Ishikawa (cell line): Measurements from ENCODE around the gene DAB2IP.

Experiments used
- CEBPB ChIP-seq: IDR thresholded peaks from 2 replicates; pipeline ENCODE4 v1.6.1; 2012
- CREB1 ChIP-seq: IDR thresholded peaks from 2 replicates; pipeline ENCODE4 v1.6.1; 2012; ENCODE audit warnings: low read depth
- EGR1 ChIP-seq: IDR thresholded peaks from 2 replicates; pipeline ENCODE4 v1.6.1; 2012
- EP300 ChIP-seq: IDR thresholded peaks from 2 replicates; pipeline ENCODE4 v1.6.1; 2012; ENCODE audit warnings: borderline replicate concordance
- FOXM1 ChIP-seq: IDR thresholded peaks from 2 replicates; pipeline ENCODE4 v1.6.1; 2012; ENCODE audit warnings: low read depth, borderline replicate concordance
- MAX ChIP-seq: IDR thresholded peaks from 2 replicates; pipeline ENCODE4 v1.6.1; 2012
- NFIC ChIP-seq: IDR thresholded peaks from 2 replicates; pipeline ENCODE4 v1.6.1; 2012
- RAD21 ChIP-seq: IDR thresholded peaks from 2 replicates; pipeline ENCODE4 v1.6.1; 2012; ENCODE audit warnings: low read depth
- REST ChIP-seq: IDR thresholded peaks from 2 replicates; pipeline ENCODE4 v1.6.1; 2012; ENCODE audit warnings: low read depth, mild to moderate bottlenecking
- TAF1 ChIP-seq: IDR thresholded peaks from 2 replicates; pipeline ENCODE4 v1.6.1; 2012; ENCODE audit warnings: low read depth, mild to moderate bottlenecking
- TCF12 ChIP-seq: IDR thresholded peaks from 2 replicates; pipeline ENCODE4 v1.6.1; 2012; ENCODE audit warnings: low read depth
- TEAD4 ChIP-seq: IDR thresholded peaks from 2 replicates; pipeline ENCODE4 v1.6.1; 2012
- YY1 ChIP-seq: IDR thresholded peaks from 2 replicates; pipeline ENCODE4 v1.6.1; 2012; ENCODE audit warnings: low read depth
- ZBTB7A ChIP-seq: IDR thresholded peaks from 2 replicates; pipeline ENCODE4 v1.6.1; 2012; ENCODE audit warnings: low read depth
- TF ChIP-seq, protein P1 (sequence below): IDR thresholded peaks from 2 replicates; pipeline ENCODE4 v1.6.1; 2012

Gene DAB2IP

GRCh38 chr9:121773286-121773953 lies 122.0 kb downstream of the DAB2IP start:
- TF ChIP-seq EGR1 (no peak), CEBPB (no peak), YY1 (no peak), FOXM1 (no peak), NFIC (no peak), MAX (no peak), ZBTB7A (no peak), TAF1 (no peak)
- TF ChIP-seq, protein P1, sequence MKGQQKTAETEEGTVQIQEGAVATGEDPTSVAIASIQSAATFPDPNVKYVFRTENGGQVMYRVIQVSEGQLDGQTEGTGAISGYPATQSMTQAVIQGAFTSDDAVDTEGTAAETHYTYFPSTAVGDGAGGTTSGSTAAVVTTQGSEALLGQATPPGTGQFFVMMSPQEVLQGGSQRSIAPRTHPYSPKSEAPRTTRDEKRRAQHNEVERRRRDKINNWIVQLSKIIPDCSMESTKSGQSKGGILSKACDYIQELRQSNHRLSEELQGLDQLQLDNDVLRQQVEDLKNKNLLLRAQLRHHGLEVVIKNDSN, result no peak

GRCh38 chr9:121773954-121774714 lies 122.7 kb downstream of the DAB2IP start:
- no peak for TF ChIP-seq YY1

DNA sequence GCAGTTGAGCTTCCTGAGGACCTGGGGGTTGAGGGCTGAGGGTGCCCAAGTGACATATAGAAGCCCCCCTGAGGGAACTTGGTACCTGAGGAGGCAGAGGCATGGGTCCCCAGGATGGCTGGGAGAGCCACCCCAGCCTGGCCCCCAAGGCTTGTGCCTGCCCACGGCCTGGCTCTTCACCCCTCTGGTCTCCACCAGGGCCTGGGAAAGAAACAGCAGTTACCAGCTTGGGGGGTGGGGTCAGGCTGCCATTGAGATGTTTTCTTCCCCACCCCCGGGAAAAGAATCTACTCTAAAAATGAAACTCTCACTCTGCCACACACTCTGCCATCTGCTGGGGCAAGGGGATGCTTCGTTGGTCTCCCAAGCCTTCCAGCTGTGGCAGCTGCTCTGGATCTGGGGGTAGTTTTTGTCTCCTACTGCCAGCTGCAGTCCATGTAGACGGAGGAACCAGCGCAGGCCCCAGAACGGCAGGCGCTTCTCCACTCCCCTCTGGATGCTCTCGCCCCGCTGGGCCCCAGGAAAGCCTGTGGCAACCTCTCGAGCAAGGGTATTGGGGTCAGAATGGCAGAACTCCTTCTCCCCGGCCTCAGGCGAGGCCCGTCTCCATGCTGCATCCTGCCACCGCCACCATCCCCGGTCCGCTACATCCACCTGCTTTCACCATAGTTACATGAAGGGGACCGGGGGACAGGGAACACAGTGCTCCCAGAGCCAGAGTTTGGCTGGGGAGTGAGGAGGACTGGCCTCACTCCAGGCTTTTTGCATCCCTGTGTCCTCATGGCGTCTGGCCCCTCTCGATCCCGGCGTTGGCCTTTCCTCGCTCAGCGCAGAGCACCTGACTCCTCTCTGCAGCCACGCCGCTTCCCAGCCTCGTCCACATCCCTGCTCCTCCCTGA lies 123.5 kb downstream of the DAB2IP start:
- no peak for TF ChIP-seq EGR1
- TF ChIP-seq FOXM1, result no peak
- no peak for TF ChIP-seq CEBPB
- no peak for TF ChIP-seq MAX
- TF ChIP-seq NFIC, result no peak
- no peak for TF ChIP-seq ZBTB7A
- TF ChIP-seq, protein P1, result no peak
- no peak for TF ChIP-seq TAF1
- TF ChIP-seq TCF12, result no peak
- TF ChIP-seq YY1, result no peak
- TF ChIP-seq REST, result no peak
- TF ChIP-seq RAD21, result no peak
- no peak for TF ChIP-seq EP300
- no peak for TF ChIP-seq CREB1
- TF ChIP-seq TEAD4, result no peak

GRCh38 chr9:121776001-121776738 lies 124.7 kb downstream of the DAB2IP start:
- TF ChIP-seq CREB1 (no peak), FOXM1 (no peak)
- TF ChIP-seq, protein P1, result no peak

DNA sequence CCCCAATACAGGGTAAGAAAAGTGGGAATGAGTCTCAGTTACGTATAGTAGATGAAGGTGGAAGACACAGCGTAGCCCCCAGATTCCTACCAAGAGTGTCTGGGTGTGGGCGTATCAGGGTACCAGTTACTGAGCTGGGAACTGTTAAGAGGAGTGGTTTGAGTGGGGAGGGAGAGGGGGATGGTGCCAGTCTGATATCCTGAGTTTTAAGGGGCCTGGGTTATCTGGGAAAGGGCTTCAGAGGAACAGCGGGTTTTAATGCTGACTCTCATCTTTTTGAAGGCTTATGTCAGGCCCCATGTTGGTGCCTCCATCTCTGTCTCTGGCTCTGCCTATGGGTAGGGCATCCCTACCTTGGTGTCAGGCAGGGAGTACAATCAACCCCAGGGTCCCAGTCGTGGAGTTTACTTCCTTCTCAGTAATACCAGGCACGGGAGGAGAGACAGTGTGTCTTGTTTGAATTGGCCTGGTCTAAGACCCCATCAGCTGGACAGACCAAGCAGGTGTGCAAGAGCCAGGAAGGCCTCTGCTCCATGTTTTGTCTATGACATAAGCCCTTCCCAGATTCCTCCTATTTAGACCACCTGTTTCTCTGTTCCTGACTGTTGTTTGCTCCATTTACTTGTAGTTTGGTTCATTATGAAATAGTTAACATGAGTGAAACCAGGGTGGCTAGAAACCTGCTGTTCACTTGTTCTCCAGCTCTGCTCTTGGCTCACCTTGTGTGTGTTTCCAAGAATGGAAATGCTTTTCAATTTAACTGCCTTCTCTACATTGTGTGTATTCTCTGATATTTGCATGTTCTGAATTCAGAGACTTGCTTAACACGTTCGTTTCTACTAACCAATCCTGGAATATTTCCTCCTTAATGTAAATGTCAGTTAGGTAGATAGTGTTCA lies 125.6 kb downstream of the DAB2IP start:
- TF ChIP-seq CEBPB (no peak), FOXM1 (no peak), EP300 (no peak), TEAD4 (no peak), RAD21 (no peak), CREB1 (no peak), MAX (no peak), REST (no peak), ZBTB7A (no peak), EGR1 (no peak)
